Adrenal gland (tissue), 5 donors: ENCODE measurements around the gene GALNTL6.

Source experiments
- CTCF ChIP-seq, 6 experiments: fragments of 450-650 bp in 4 of 6; fragments of 200-600 bp in 2 of 6; sonication (generic) in 1 of 6; IDR thresholded peaks; 1 replicate in 5 of 6; 2 replicates in 1 of 6; pipeline versions ENCODE4 v1.5.1 to v1.8.0; 2016 to 2021; ENCODE audit warnings: antibody characterized with exemption in 6 of 6, mild to moderate bottlenecking in 2 of 6, moderate library complexity in 1 of 6
- POLR2A ChIP-seq, 2 donors: fragments of 450-650 bp; IDR thresholded peaks; one replicate each; pipeline ENCODE4 v1.6.1; 2017; ENCODE audit warnings: antibody characterized with exemption in 2 of 2, mild to moderate bottlenecking in 2 of 2, moderate library complexity in 1 of 2
- donor health status: DM: no; HTN: no; CAD: no.

- TF ChIP-seq POLR2A (IDR thresholded peaks at IDR 0.05) (no peak), CTCF (IDR thresholded peaks at IDR 0.05) (no peak)
These were observed 148.9 kb downstream of the GALNTL6 start for GRCh38 chr4:171962110-171962509.
